ENCODE results near the gene CALN1. TPM values are rescaled to one million over a fixed set of nuclear protein-coding genes. Genes with fewer than 3 reads are reported as not detected.
"Not testable (repeated sequence)": the region's sequence is repeated elsewhere in the genome, so short reads cannot be mapped to it uniquely, and the experiment has no call there.

CALN1 gene
- polyA plus RNA-seq, 4 donors: 0.46 to 0.90 (median 0.55) TPM

- DNase-seq (ENCODE audit: low read depth in 4 of 4, low spot score in 3 of 4): no peak
Measured at GRCh38 chr7:72213081-72213480, 199.1 kb downstream of the CALN1 start.

- no peak for DNase-seq (ENCODE audit: low read depth in 4 of 4, low spot score in 3 of 4)
Measured at GRCh38 chr7:72211175-72211574, 201.0 kb downstream of the CALN1 start.

GRCh38 chr7:72209006-72209405 is 203.1 kb downstream of the CALN1 start:
- DNase-seq (ENCODE audit: low read depth in 4 of 4, low spot score in 3 of 4): not testable (repeated sequence)

- DNase-seq (ENCODE audit: low read depth in 4 of 4, low spot score in 3 of 4): no peak
Measured at GRCh38 chr7:72196176-72196575, 216.0 kb downstream of the CALN1 start.

- DNase-seq (ENCODE audit: low read depth in 4 of 4, low spot score in 3 of 4): no peak
Measured at GRCh38 chr7:72190919-72191318, 221.2 kb downstream of the CALN1 start.

- DNase-seq (ENCODE audit: low read depth in 4 of 4, low spot score in 3 of 4): no peak
Measured at GRCh38 chr7:72190146-72190545, 222.0 kb downstream of the CALN1 start.

GRCh38 chr7:72187179-72187578 is 225.0 kb downstream of the CALN1 start:
- no peak for DNase-seq (ENCODE audit: low read depth in 4 of 4, low spot score in 3 of 4)

- DNase-seq (ENCODE audit: low read depth in 4 of 4, low spot score in 3 of 4): no peak
Measured at GRCh38 chr7:72183835-72184234, 228.3 kb downstream of the CALN1 start.

- DNase-seq (ENCODE audit: low read depth in 4 of 4, low spot score in 3 of 4): no peak
Measured at GRCh38 chr7:72182036-72182435, 230.1 kb downstream of the CALN1 start.

- no peak for DNase-seq (ENCODE audit: low read depth in 4 of 4, low spot score in 3 of 4)
Measured at GRCh38 chr7:72176875-72177274, 235.3 kb downstream of the CALN1 start.

- no peak for DNase-seq (ENCODE audit: low read depth in 4 of 4, low spot score in 3 of 4)
Measured at GRCh38 chr7:72170475-72170874, 241.7 kb downstream of the CALN1 start.

GRCh38 chr7:72163271-72163670 is 248.9 kb downstream of the CALN1 start:
- no peak for DNase-seq (ENCODE audit: low read depth in 4 of 4, low spot score in 3 of 4)

GRCh38 chr7:72161534-72161933 is 250.6 kb downstream of the CALN1 start:
- DNase-seq (ENCODE audit: low read depth in 4 of 4, low spot score in 3 of 4): no peak

- DNase-seq (ENCODE audit: low read depth in 4 of 4, low spot score in 3 of 4): no peak
Measured at GRCh38 chr7:72159911-72160310, 252.2 kb downstream of the CALN1 start.

GRCh38 chr7:72156671-72157070 is 255.5 kb downstream of the CALN1 start:
- DNase-seq (ENCODE audit: low read depth in 4 of 4, low spot score in 3 of 4): no peak

- no peak for DNase-seq (ENCODE audit: low read depth in 4 of 4, low spot score in 3 of 4)
Measured at GRCh38 chr7:72153132-72153512, 259.0 kb downstream of the CALN1 start.

- peak in 1 of 4 donors; percentile 3 for DNase-seq (ENCODE audit: low read depth in 4 of 4, low spot score in 3 of 4)
Measured at GRCh38 chr7:72152161-72153131, 259.7 kb downstream of the CALN1 start.

- DNase-seq (ENCODE audit: low read depth in 4 of 4, low spot score in 3 of 4): no peak
Measured at GRCh38 chr7:72140566-72140965, 271.6 kb downstream of the CALN1 start.

- no peak for DNase-seq (ENCODE audit: low read depth in 4 of 4, low spot score in 3 of 4)
Measured at GRCh38 chr7:72127136-72127535, 285.0 kb downstream of the CALN1 start.

- DNase-seq (ENCODE audit: low read depth in 4 of 4, low spot score in 3 of 4): no peak
Measured at GRCh38 chr7:72123913-72124312, 288.2 kb downstream of the CALN1 start.

GRCh38 chr7:72118366-72118765 is 293.8 kb downstream of the CALN1 start:
- no peak for DNase-seq (ENCODE audit: low read depth in 4 of 4, low spot score in 3 of 4)

GRCh38 chr7:72114129-72114528 is 298.0 kb downstream of the CALN1 start:
- DNase-seq (ENCODE audit: low read depth in 4 of 4, low spot score in 3 of 4): no peak
